Measurements from ENCODE around the gene ASRGL1. TPM values are rescaled to one million over a fixed set of nuclear protein-coding genes. Genes with fewer than 3 reads are reported as not detected.
"Not testable (repeated sequence)": the region's sequence is repeated elsewhere in the genome, so short reads cannot be mapped to it uniquely, and the experiment has no call there.

The ASRGL1 gene
- total RNA-seq, 2 donors from 2014 or later = 27.6 to 93.0 TPM

DNA sequence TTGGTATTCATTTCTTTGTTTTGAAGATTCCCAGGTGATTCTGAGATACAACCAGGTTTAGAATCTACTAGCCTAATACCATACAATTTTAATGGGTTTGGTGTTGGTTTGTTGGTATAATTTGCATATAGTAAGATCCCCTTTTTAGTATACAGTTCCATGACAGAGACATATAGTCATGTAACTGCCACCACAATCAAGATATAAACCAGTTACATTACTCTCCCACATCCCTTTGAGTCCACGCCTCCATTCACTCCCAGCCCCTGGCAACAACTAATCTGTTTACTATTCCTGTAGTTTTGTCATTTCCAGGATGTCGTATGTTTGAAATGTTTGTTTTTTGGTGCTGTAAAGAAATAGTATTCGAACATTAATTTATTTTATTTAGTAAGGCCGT lies 4.3 kb downstream of the ASRGL1 start:
- no peaks in the 10 kb centered on the region for H3K36me3 ChIP-seq
- DNase-seq (ENCODE audit: low spot score) = no peak
- intact Hi-C loops (cut with DNase I) = no loop called here
- no peaks in the 10 kb centered on the region for H3K9me3 ChIP-seq
- TF ChIP-seq CTCF (IDR thresholded peaks at IDR 0.05) (no peak), POLR2A (IDR thresholded peaks at IDR 0.05) (no peak), POLR2AphosphoS5 (IDR thresholded peaks at IDR 0.05) (no peak)
- no peak overlapping the region for H3K4me3 ChIP-seq
- H3K4me1 ChIP-seq (replicated peaks) = peaks cover 3% of the 10 kb centered on the region
- H3K27me3 ChIP-seq (replicated peaks; ENCODE audit: insufficient read depth) = no peaks in the 10 kb centered on the region
- H3K27ac ChIP-seq = peak overlapping the region; percentile 38 to 76
- WGBS = 51% methylated on average over 4 of the region's 4 CpGs

DNA sequence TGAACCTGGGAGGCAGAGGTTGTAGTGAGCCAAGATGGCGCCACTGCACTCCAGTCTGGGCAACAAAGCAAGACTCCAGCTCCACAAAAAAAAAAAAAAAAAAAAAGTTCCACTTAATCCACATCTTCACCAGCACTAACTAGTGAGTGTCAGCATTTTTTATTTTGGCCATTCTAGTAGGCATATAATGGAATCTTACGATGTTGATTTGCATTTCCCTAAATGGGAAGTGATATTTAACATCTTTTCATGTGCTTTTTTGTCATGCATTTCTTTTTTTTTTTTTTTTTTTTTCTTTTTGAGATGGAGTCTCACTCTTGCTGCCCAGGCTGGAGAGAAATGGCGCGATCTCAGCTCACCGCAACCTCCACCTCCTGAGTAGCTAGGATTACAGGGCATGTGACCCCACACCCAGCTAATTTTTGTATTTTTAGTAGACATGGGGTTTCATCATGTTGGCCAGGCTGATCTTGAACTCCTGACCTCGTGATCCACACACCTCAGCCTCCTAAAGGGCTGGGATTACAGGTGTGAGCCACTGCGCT lies 6.5 kb downstream of the ASRGL1 start:
- DNase-seq (ENCODE audit: low spot score); H3K9me3 ChIP-seq; H3K36me3 ChIP-seq; H3K4me1 ChIP-seq (replicated peaks); intact Hi-C loops (cut with DNase I); H3K4me3 ChIP-seq; H3K27me3 ChIP-seq (replicated peaks; ENCODE audit: insufficient read depth): not testable (repeated sequence)
- WGBS = 92% methylated on average over 7 of the region's 7 CpGs
- H3K27ac ChIP-seq = peak overlapping the region in 1 of 2 donors; percentile 76

- WGBS = 77% methylated on average over 1 of the region's 1 CpG
- TF ChIP-seq POLR2A (IDR thresholded peaks at IDR 0.05) = no peak
- no peak for TF ChIP-seq CTCF (IDR thresholded peaks at IDR 0.05)
- TF ChIP-seq POLR2AphosphoS5 (IDR thresholded peaks at IDR 0.05) = no peak
- no peaks in the 10 kb centered on the region for H3K36me3 ChIP-seq
- DNase-seq (ENCODE audit: low spot score) = no peak
- intact Hi-C loops (cut with DNase I) = no loop called here
- no peak overlapping the region for H3K4me3 ChIP-seq
- H3K9me3 ChIP-seq = no peaks in the 10 kb centered on the region
- no peaks in the 10 kb centered on the region for H3K27me3 ChIP-seq (replicated peaks; ENCODE audit: insufficient read depth)
- peaks cover 3% of the 10 kb centered on the region for H3K4me1 ChIP-seq (replicated peaks)
- H3K27ac ChIP-seq = no peak overlapping the region
Observed at GRCh38 chr11:62344210-62344609, 7.0 kb downstream of the ASRGL1 start.

- Histone ChIP-seq H3K4me3 (no peak overlapping the region), H3K27me3 (replicated peaks; ENCODE audit: insufficient read depth) (no peaks in the 10 kb centered on the region), H3K36me3 (no peaks in the 10 kb centered on the region), H3K4me1 (replicated peaks) (peaks cover under 1% of the 10 kb centered on the region), H3K9me3 (no peaks in the 10 kb centered on the region), H3K27ac (no peak overlapping the region)
- no peak for TF ChIP-seq POLR2A (IDR thresholded peaks at IDR 0.05)
- no peak for TF ChIP-seq POLR2AphosphoS5 (IDR thresholded peaks at IDR 0.05)
- no peak for TF ChIP-seq CTCF (IDR thresholded peaks at IDR 0.05)
- intact Hi-C loops (cut with DNase I) = no loop called here
- WGBS = 94% methylated on average over 6 of the region's 6 CpGs
- DNase-seq (ENCODE audit: low spot score) = no peak
Observed at GRCh38 chr11:62345861-62346260, 8.6 kb downstream of the ASRGL1 start.

DNA sequence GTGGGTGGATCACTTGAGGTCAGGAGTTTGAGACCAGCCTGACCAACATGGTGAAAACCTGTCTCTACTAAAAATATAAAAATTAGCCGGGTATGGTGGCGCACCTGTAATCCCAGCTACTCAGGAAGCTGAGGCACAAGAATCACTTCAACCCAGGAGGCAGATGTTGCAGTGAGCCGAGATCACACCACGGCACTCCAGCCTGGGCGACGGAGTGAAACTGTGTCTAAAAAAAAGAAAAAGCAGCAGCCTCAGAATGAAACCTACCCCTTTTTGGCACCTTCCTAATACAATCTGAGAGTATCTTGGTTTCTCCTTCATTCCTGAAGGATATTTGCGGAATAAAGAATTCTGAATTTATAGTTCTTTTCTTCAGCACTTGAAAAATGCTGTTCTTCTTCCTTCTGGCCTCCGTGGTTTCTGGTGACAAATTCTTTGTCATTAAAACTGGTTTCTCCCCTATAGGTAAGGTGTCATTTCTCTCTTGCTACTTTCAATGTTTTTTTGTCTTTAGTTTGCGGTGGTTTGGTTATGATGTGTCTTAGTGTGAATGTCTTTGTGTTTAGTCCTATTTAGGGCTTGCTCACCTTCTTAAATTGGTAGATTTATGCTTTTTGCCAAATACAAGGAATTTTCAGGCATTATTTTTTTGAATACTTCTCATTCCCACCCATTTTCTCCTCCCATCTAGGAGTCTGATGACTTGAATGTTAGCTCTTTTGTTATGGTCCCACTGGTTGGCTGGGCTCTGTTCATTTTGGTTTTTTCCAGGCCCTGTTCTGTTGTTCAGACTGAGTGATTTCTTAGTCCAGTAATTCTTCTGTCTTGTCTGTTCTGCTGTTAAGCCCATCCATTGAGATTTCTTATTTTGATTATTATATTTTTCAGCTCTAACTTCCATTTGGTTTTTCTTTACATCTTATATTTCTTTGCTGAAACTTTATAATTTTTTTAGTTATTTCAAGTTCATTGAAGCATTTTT lies 15.4 kb downstream of the ASRGL1 start:
- intact Hi-C loops (cut with DNase I) = no loop called here
- DNase-seq (ENCODE audit: low spot score) = no peak

More for the DNA sequence above, 15.4 kb downstream of the ASRGL1 start:
- Histone ChIP-seq H3K27me3 (replicated peaks; ENCODE audit: insufficient read depth) (no peaks in the 10 kb centered on the region), H3K4me1 (replicated peaks) (no peaks in the 10 kb centered on the region), H3K4me3 (no peak overlapping the region), H3K9me3 (no peaks in the 10 kb centered on the region), H3K36me3 (no peaks in the 10 kb centered on the region), H3K27ac (peak overlapping the region in 1 of 2 donors; percentile 47)
- TF ChIP-seq CTCF (IDR thresholded peaks at IDR 0.05) (no peak), POLR2A (IDR thresholded peaks at IDR 0.05) (no peak), POLR2AphosphoS5 (IDR thresholded peaks at IDR 0.05) (no peak)
- 92% methylated on average over 9 of the region's 9 CpGs for WGBS
